ENCODE measurements around the gene E2F4.

E2F4 gene

GRCh38 chr16:67147437-67148140 is 44.4 kb upstream of the E2F4 start:
- CTCF ChIA-PET, result no interaction called here
- no peak for DNase-seq (ENCODE audit: extremely low spot score)
- TF ChIP-seq L3MBTL2 (conservative IDR thresholded peaks at IDR 0.05) (no peak), ARNT (IDR thresholded peaks at IDR 0.05) (no peak), PKNOX1 (IDR thresholded peaks at IDR 0.05) (no peak), HDGF (IDR thresholded peaks at IDR 0.05; ENCODE audit: borderline replicate concordance) (no peak), CTBP1 (IDR thresholded peaks at IDR 0.05; ENCODE audit: borderline replicate concordance) (no peak), BHLHE40 (IDR thresholded peaks at IDR 0.05; ENCODE audit: borderline replicate concordance) (no peak), SP1 (IDR thresholded peaks at IDR 0.05) (no peak)
- POLR2A ChIA-PET, result no interaction called here

GRCh38 chr16:67148221-67148620 is 43.7 kb upstream of the E2F4 start:
- TF ChIP-seq SUZ12 (IDR thresholded peaks at IDR 0.05) (no peak), HDGF (IDR thresholded peaks at IDR 0.05; ENCODE audit: borderline replicate concordance) (no peak), TARDBP (IDR thresholded peaks at IDR 0.05) (no peak), CTBP1 (IDR thresholded peaks at IDR 0.05; ENCODE audit: borderline replicate concordance) (no peak), PKNOX1 (IDR thresholded peaks at IDR 0.05) (no peak), ARNT (IDR thresholded peaks at IDR 0.05) (no peak), L3MBTL2 (conservative IDR thresholded peaks at IDR 0.05) (no peak), FOXA1 (IDR thresholded peaks at IDR 0.05) (no peak), NFRKB (IDR thresholded peaks at IDR 0.05) (no peak), ELF4 (IDR thresholded peaks at IDR 0.05) (no peak), BHLHE40 (IDR thresholded peaks at IDR 0.05; ENCODE audit: borderline replicate concordance) (no peak), ZNF384 (IDR thresholded peaks at IDR 0.05) (no peak), LEF1 (IDR thresholded peaks at IDR 0.05; ENCODE audit: borderline replicate concordance) (no peak)
- DNase-seq (ENCODE audit: extremely low spot score), result no peak
- ChIA-PET CTCF (no interaction called here), POLR2A (no interaction called here)

GRCh38 chr16:67148656-67149275 is 43.2 kb upstream of the E2F4 start:
- DNase-seq (ENCODE audit: extremely low spot score), result no peak
- ChIA-PET CTCF (no interaction called here), POLR2A (no interaction called here)
- TF ChIP-seq PKNOX1 (IDR thresholded peaks at IDR 0.05), result no peak
- no peak for TF ChIP-seq ELF4 (IDR thresholded peaks at IDR 0.05)
- TF ChIP-seq ARNT (IDR thresholded peaks at IDR 0.05), result no peak
- TF ChIP-seq FOXA1 (IDR thresholded peaks at IDR 0.05), result no peak
- TF ChIP-seq SUZ12 (IDR thresholded peaks at IDR 0.05), result no peak
- TF ChIP-seq LEF1 (IDR thresholded peaks at IDR 0.05; ENCODE audit: borderline replicate concordance), result no peak
- TF ChIP-seq NFRKB (IDR thresholded peaks at IDR 0.05), result no peak
- no peak for TF ChIP-seq ZNF384 (IDR thresholded peaks at IDR 0.05)
- no peak for TF ChIP-seq L3MBTL2 (conservative IDR thresholded peaks at IDR 0.05)
- TF ChIP-seq HDGF (IDR thresholded peaks at IDR 0.05; ENCODE audit: borderline replicate concordance), result no peak
- TF ChIP-seq SP1 (IDR thresholded peaks at IDR 0.05), result no peak

GRCh38 chr16:67149276-67150046 is 42.5 kb upstream of the E2F4 start:
- TF ChIP-seq NFRKB (IDR thresholded peaks at IDR 0.05), result no peak
- no peak for TF ChIP-seq PKNOX1 (IDR thresholded peaks at IDR 0.05)
- no peak for TF ChIP-seq SP1 (IDR thresholded peaks at IDR 0.05)
- no peak for TF ChIP-seq FOXM1 (IDR thresholded peaks at IDR 0.05; ENCODE audit: borderline replicate concordance)
- TF ChIP-seq BHLHE40 (IDR thresholded peaks at IDR 0.05; ENCODE audit: borderline replicate concordance), result no peak
- TF ChIP-seq FOXK2 (IDR thresholded peaks at IDR 0.05), result no peak
- POLR2A ChIA-PET, result no interaction called here
- CTCF ChIA-PET, result no interaction called here
- DNase-seq (ENCODE audit: extremely low spot score), result no peak

- ChIA-PET CTCF (interaction anchor here (1.6 kb wide), 1 partner anchor 137 kb away, joined by 5 read pairs; no protein-coding TSS in a partner anchor), POLR2A (no interaction called here)
- DNase-seq (ENCODE audit: extremely low spot score), result no peak
- TF ChIP-seq SUZ12 (IDR thresholded peaks at IDR 0.05) (no peak), ZNF384 (IDR thresholded peaks at IDR 0.05) (no peak), CTBP1 (IDR thresholded peaks at IDR 0.05; ENCODE audit: borderline replicate concordance) (no peak), FOXM1 (IDR thresholded peaks at IDR 0.05; ENCODE audit: borderline replicate concordance) (no peak), NFRKB (IDR thresholded peaks at IDR 0.05) (no peak), SP1 (IDR thresholded peaks at IDR 0.05) (no peak), LEF1 (IDR thresholded peaks at IDR 0.05; ENCODE audit: borderline replicate concordance) (no peak), ELF4 (IDR thresholded peaks at IDR 0.05) (no peak), HDGF (IDR thresholded peaks at IDR 0.05; ENCODE audit: borderline replicate concordance) (no peak), FOXK2 (IDR thresholded peaks at IDR 0.05) (no peak), BHLHE40 (IDR thresholded peaks at IDR 0.05; ENCODE audit: borderline replicate concordance) (no peak)
These were observed 41.7 kb upstream of the E2F4 start for GRCh38 chr16:67150047-67150832.

Measured in HEK293T (cell line).